KMS-11 (cell line): Measurements from ENCODE around the gene RNF151.

Source experiments
- H2AFZ ChIP-seq: fragments of 200-600 bp; sonication (generic); 2 replicates; pipeline ENCODE4 v1.6.1; 2016; ENCODE audit warnings: antibody characterized with exemption, mixed run types, low read depth
- H3K27ac ChIP-seq: fragments of 200-600 bp; sonication (generic); 2 replicates; pipeline ENCODE4 v1.6.1; 2016; ENCODE audit warnings: mild to moderate bottlenecking, mixed run types
- H3K27me3 ChIP-seq: fragments of 200-600 bp; sonication (generic); 2 replicates; pipeline ENCODE4 v1.6.1; 2017; ENCODE audit warnings: mild to moderate bottlenecking, low read depth, mixed run types, moderate library complexity; ENCODE audit not compliant: insufficient read depth
- H3K36me3 ChIP-seq: fragments of 200-600 bp; sonication (generic); 2 replicates; pipeline ENCODE4 v1.6.1; 2017; ENCODE audit warnings: mild to moderate bottlenecking, mixed run types; ENCODE audit not compliant: insufficient read depth
- H3K4me1 ChIP-seq: fragments of 200-600 bp; sonication (generic); 2 replicates; pipeline ENCODE4 v1.6.1; 2016; ENCODE audit warnings: mild to moderate bottlenecking, low read depth, mixed run types; ENCODE audit not compliant: poor library complexity, severe bottlenecking
- H3K4me2 ChIP-seq: fragments of 200-600 bp; sonication (generic); 2 replicates; pipeline ENCODE4 v1.7.0; 2016; ENCODE audit warnings: mild to moderate bottlenecking, mixed run types
- H3K4me3 ChIP-seq: fragments of 200-600 bp; sonication (generic); IDR thresholded peaks from 2 replicates; pipeline ENCODE4 v1.6.1; 2017; ENCODE audit warnings: low read depth, low read length, mixed read lengths; ENCODE audit not compliant: insufficient read depth
- H3K79me2 ChIP-seq: fragments of 200-600 bp; sonication (generic); 2 replicates; pipeline ENCODE4 v1.6.1; 2016; ENCODE audit warnings: low read depth, mixed run types; ENCODE audit not compliant: insufficient read depth
- H3K9ac ChIP-seq: fragments of 200-600 bp; sonication (generic); 2 replicates; pipeline ENCODE4 v1.6.1; 2016; ENCODE audit warnings: mild to moderate bottlenecking, mixed run types
- H4K20me1 ChIP-seq: fragments of 200-600 bp; sonication (generic); 2 replicates; pipeline ENCODE4 v1.6.1; 2016; ENCODE audit warnings: mild to moderate bottlenecking, mixed run types; ENCODE audit not compliant: insufficient read depth
- CTCF ChIP-seq: fragments of 200-600 bp; sonication (generic); conservative IDR thresholded peaks from 2 replicates; pipeline ENCODE4 v1.6.1; 2017; ENCODE audit warnings: low read depth, mild to moderate bottlenecking, antibody characterized with exemption, low read length, moderate library complexity, mixed read lengths

The RNF151 gene

GRCh38 chr16:1945559-1946391 lies 20.9 kb upstream of the RNF151 start:
- Histone ChIP-seq H3K9ac (no peak overlapping the region), H3K27me3 (no peaks in the 10 kb centered on the region; the same call in 1 of the 2 replicates), H3K27ac (no peak overlapping the region), H3K79me2 (no peaks in the 10 kb centered on the region), H4K20me1 (no peaks in the 10 kb centered on the region), H3K36me3 (no peaks in the 10 kb centered on the region), H3K4me3 (no peak overlapping the region), H3K4me1 (peaks cover 18% of the 10 kb centered on the region), H3K4me2 (no peak overlapping the region), H2AFZ (no peak overlapping the region)
- TF ChIP-seq CTCF = no peak

GRCh38 chr16:1946495-1947368 lies 19.9 kb upstream of the RNF151 start:
- Histone ChIP-seq H3K79me2 (no peaks in the 10 kb centered on the region), H3K4me2 (no peak overlapping the region), H3K4me1 (peaks cover 15% of the 10 kb centered on the region), H2AFZ (no peak overlapping the region), H3K27ac (no peak overlapping the region), H3K27me3 (peaks cover 3% of the 10 kb centered on the region; the same call in 1 of the 2 replicates), H4K20me1 (no peaks in the 10 kb centered on the region), H3K4me3 (no peak overlapping the region), H3K9ac (no peak overlapping the region), H3K36me3 (no peaks in the 10 kb centered on the region)
- TF ChIP-seq CTCF = no peak

DNA sequence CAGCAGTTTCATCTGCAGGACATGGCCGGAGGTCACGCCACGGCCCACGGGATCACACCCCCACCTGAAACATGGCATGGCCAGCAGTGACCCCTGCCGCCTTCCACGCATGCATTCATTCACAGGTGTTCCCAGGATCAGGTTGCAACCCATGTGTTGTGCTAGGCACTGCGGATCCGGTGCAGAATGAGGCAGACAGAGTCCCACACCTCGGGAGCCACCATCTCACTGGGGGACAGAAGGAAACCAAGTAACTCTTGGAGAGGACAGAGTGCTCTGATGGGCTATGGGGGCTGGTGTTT lies 19.3 kb upstream of the RNF151 start:
- H3K4me3 ChIP-seq = no peak overlapping the region
- peaks cover 9% of the 10 kb centered on the region for H3K4me1 ChIP-seq
- no peaks in the 10 kb centered on the region for H3K36me3 ChIP-seq
- H3K9ac ChIP-seq = no peak overlapping the region
- no peak overlapping the region for H2AFZ ChIP-seq
- H3K27ac ChIP-seq = no peak overlapping the region
- H3K27me3 ChIP-seq = peaks cover 3% of the 10 kb centered on the region; the same call in 1 of the 2 replicates
- no peaks in the 10 kb centered on the region for H4K20me1 ChIP-seq
- TF ChIP-seq CTCF = no peak
- no peaks in the 10 kb centered on the region for H3K79me2 ChIP-seq
- H3K4me2 ChIP-seq = no peak overlapping the region

DNA sequence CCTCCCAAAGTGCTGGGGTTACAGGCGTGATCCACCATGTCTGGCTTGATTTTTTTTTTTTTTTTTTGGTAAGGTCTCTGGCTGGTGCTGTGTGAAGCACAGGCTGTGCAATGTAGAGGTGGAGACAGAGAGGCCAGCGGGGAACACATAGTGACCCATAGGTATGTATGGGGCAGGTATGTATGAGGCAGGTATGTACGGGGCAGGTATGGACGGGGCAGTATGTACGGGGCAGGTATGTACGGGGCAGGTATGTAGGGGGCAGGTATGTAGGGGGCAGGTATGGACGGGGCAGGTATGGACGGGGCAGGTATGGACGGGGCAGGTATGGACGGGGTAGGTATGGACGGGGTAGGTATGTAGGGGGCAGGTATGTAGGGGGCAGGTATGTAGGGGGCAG lies 17.1 kb upstream of the RNF151 start:
- Histone ChIP-seq H3K4me2 (no peak overlapping the region), H2AFZ (no peak overlapping the region), H3K79me2 (no peaks in the 10 kb centered on the region), H3K36me3 (no peaks in the 10 kb centered on the region), H3K4me1 (no peaks in the 10 kb centered on the region), H3K9ac (no peak overlapping the region), H4K20me1 (no peaks in the 10 kb centered on the region), H3K27me3 (peaks cover 12% of the 10 kb centered on the region; the same call in 1 of the 2 replicates), H3K4me3 (no peak overlapping the region), H3K27ac (no peak overlapping the region)
- no peak for TF ChIP-seq CTCF
